ENCODE results near the gene CORIN.

The CORIN gene

GRCh38 chr4:47674144-47674543 is 163.7 kb downstream of the CORIN start:
- DNase-seq, result no peak

DNA sequence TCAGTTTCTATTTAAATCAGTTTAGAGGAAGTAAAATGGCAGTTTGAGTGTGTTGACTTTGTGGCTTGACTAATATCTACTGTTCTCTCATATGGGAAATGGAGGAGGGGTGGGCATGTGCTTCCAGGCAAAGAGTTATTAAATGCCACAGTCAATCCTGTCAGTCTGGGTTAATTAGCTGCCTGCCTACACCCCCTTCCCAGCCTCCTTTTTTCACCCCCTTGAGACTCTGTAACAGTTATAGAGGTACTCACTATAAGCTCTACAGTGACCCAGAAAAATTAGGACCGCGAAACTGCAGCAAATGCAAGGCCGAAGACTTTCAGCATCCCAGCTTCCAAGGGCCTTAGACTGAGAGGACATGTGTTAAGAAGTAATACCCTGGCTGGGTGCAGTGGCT is 165.2 kb downstream of the CORIN start:
- peak in 1 of 2 experiments; percentile 9 for DNase-seq

GRCh38 chr4:47669946-47670345 is 167.9 kb downstream of the CORIN start:
- no peak for DNase-seq

GRCh38 chr4:47668810-47669408 is 169.0 kb downstream of the CORIN start:
- DNase-seq, result peak; percentile 12 to 68

DNA sequence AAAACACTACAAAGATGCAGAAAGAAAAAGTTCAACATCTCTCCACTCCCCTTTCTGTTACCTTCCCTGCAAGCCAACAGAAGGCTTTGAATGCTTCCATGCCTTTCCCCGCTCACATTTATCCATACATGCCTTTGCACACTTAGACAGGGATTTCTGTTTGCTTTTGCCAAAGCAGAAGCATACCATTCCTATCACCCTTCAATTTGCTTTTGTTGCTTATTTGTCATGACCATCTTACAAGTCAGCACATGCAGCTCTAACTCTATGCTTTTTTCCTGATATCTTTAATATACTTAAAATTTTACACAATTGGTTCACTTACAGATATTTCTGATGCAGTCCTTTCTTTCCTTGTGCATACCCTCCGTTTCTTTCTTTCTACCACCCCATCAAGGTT is 169.6 kb downstream of the CORIN start:
- no peak for DNase-seq

DNA sequence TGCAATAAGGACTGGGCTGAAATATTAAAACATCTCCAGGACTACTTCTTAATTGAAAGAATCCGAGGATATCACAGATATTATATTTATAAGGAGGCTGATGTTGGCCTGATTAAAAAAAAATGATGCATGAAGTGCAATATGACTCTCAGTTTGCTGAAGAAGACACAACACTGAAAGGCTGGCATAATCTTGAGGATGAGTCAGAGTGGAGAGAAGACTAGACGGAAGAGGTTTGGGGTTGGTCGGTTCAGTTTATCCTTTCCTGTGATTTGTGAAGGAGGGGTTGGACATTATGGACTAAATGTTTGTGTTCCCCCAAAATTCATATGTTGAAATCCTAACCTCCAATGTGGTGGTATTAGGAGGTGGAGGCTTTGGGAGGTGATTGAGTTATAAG is 170.3 kb downstream of the CORIN start:
- DNase-seq, result no peak

DNA sequence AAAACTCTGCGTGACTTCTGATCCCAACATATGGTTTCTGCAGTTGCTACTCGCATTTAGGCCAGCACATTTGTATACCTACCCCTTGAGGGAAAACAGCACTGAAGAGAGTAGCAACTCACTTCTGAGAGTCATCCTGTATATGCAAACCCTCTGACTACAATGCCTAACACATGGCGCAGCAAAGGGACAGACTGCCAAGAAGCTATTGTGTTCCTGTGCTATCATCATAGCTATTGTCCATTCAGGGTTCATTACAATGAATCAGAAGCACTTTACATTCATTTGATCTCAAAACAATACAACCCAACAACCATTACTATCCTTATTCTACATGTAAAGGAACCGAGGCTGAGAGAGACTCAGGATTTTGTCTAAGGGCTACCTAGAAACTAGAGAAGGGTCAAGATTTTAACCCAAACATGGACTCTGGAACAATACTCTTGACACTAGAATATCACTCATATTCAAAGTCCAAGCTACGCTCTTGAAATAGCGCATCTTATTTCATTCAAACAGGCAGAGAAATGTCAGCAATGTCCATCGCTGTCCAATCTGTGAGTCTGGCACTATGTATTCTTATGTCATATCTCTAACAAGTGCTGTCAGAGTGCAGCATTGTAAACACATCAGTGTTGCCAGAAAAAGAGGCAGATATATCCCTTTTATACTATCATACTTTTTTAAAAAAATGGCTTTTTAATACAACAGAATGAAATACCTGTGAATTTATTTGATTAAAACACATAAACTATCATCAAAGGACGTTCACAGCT is 173.6 kb downstream of the CORIN start:
- DNase-seq, result no peak

GRCh38 chr4:47662975-47663374 is 174.9 kb downstream of the CORIN start:
- DNase-seq, result peak in 1 of 2 experiments; percentile 21

- DNase-seq, result no peak
Measured at GRCh38 chr4:47661741-47662140, 176.1 kb downstream of the CORIN start.

- no peak for DNase-seq
Measured at GRCh38 chr4:47659342-47659741, 178.5 kb downstream of the CORIN start.

DNA sequence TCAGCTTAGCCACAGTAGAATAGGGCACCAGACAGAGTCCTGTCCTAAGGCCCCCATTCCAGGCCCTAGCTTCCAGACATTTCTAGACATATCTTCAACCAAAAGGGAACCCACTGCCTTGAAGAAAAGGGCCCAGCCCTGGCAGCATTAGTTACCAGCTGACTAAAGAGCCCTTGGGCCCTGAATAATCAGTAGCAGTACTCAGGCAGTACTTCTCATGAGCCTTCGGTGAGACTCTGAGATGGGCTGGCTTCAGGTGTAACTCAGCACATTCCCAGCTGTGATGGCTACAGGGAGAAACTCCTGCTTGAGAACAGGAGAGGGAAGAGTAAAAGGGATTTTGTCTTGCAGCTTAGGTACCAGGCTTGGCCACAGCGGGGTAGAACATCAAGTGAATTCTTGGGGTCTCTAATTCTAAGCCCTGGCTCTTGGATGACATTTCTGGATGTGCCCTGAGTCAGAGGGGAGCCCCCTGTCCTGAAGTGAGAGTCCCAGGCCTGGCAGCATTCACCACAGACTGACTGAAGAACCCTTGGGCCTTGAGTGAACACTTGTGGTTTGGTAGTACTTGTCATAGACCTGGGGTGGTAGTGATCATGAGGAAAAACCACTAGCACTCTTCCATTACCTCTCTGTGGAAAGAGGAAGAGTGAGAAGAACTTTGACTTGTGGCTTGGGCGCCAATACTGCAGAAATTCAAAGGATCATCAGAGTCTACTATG is 182.7 kb downstream of the CORIN start:
- no peak for DNase-seq

DNA sequence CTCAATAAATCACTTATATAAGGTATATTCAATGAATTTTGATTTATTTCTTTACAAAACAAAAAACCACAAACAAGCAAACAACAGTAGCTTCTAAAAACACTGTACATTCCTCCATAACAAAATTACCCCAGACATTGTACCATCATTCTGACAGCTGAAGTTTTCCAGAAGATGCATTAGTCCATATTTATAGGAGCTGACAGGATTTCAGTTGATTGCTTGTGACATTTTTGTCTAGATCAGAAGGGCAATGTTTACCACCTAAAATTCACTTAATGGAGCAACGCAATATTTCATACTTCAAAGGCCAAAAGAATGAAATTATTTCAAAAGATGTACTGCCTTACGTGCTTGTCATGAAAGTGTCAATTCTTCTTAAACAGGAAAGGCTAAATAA is 185.8 kb downstream of the CORIN start:
- no peak for DNase-seq

GRCh38 chr4:47651231-47651630 is 186.6 kb downstream of the CORIN start:
- DNase-seq, result no peak

DNA sequence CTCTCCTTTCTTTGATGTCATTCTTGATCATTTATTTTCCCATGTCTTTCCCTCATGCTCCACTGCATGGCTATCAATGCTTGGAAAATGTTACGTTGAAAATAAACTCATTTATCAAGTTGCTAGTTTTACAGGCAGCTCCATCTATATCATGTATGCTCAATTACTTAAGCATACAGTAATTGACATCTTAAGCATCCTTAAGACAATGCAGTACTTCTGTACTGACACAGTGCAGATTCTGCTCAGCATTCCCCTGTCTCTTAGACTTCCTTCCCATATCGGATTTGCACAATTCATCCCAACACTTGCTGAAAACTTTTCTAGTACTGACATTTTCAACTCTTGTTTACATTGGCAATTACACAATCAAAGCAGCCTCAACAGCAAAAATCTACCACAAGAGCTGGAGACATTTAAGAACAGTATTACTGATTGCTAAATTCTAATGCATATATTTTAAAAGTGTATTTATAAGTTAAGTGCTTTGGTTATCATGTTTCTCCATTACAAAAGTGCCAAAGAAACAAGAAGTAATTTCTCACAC is 187.2 kb downstream of the CORIN start:
- DNase-seq, result no peak

- DNase-seq, result no peak
Measured at GRCh38 chr4:47647544-47647943, 190.3 kb downstream of the CORIN start.

GRCh38 chr4:47647029-47647428 is 190.8 kb downstream of the CORIN start:
- no peak for DNase-seq

DNA sequence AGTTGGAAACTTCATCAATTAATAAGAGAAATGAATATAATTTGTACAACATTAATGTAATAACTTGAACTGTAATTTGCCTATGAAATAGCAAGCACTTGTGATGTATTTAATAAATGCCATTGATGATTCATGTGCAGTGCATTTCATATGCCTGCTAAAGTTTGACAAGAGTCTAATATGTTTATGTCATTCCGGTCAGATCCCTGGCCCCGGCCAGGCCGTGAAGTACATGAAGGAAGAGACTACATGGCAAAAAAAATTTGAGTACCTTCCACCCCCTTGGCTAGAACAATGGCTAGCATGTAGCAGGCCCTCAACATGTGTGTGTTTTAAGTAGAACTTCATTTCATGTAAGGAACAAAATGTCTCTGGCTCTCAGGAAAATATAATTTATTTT is 191.5 kb downstream of the CORIN start:
- DNase-seq, result no peak

- DNase-seq, result no peak
Measured at GRCh38 chr4:47643845-47644244, 194.0 kb downstream of the CORIN start.

DNA sequence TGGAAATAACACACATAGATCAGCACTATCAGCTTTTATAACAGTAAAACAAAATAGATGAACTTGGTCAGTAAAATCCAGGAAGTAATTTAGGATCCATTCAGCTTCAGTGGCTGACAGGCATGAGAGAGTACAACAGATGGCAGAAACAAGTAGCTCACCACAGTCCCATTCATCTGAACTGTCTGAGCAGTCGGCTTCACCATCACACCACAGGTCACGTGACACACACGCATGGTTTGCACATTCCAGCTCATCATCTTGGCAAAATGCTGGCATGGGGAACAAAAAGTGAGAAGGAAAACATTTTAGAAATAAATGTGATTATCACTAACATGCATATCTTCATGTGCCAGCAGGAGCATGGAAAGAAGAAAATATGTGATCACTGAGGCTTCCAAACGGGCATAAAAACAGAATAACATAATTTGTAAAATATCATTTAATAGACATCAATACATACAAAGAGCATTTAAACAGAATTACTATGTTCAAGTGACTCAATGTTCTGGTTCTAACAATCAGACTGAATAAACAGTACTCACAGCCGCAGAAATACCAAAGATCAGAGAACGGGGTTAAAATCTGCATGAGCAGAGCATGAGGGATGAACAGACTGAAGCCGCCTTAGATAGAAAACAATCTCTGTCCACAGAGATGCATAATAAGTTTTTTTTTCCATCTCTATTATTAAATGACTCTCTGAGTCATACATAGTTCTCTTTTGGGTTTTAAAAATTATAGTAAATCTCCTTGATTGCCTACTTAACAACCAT is 194.7 kb downstream of the CORIN start:
- no peak for DNase-seq

GRCh38 chr4:47642191-47642830 is 195.6 kb downstream of the CORIN start:
- DNase-seq, result no peak

DNA sequence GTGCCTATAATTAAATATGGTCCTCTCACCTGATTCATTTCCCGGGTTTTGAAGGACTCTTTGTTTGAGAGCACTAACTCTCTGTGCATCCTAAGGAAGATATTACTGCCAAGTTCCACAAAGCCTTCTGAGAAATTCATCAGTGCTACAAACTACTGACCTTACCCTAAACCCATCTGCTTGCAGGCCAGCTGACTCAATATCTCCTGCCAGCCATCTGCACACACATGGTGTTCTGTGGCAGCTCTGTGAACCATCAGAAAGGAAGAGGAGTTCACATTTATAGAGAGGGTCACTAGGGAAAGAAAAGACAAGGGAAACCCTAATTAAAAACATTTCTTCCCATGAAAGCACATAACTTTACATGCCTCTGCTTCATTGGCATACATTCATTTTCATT is 196.1 kb downstream of the CORIN start:
- DNase-seq, result no peak

DNA sequence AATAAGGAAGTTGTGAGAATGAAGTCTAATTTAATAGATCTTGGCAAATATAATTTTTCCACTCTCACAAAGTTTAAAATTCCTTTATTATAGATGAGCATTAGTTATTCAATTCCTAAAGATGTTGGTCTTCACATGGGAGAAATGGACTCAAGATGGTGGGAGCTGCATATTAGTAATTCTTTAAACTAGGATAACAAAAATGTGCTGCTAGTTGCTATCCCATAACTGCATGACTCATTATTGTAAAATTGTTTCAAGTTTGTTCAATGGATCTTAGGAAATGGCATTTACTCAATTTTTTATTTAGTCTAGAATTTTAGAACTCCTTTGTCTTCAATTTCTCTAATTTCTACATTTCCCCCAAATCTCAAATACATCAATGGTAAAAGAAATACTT is 197.0 kb downstream of the CORIN start:
- no peak for DNase-seq

- DNase-seq, result no peak
Measured at GRCh38 chr4:47639531-47639930, 198.3 kb downstream of the CORIN start.

All from NCI-H526 (cell line).